Neural progenitor cell (in vitro differentiated cells): ENCODE results near the gene TMEM101. TPM values are rescaled to one million over a fixed set of nuclear protein-coding genes. Genes with fewer than 3 reads are reported as not detected.
"Not testable (repeated sequence)": the region's sequence is repeated elsewhere in the genome, so short reads cannot be mapped to it uniquely, and the experiment has no call there.

Experiments used
- DNase-seq: peaks from one replicate; pipeline ENCODE4 v3.0.0-alpha.2; 2016; ENCODE audit warnings: low spot score
- H2AFZ ChIP-seq: fragments of 200-600 bp; sonication (generic); replicated peaks from 2 replicates; pipeline ENCODE4 v1.6.1; 2016; ENCODE audit warnings: antibody characterized with exemption
- H3F3A ChIP-seq: fragments of 200-600 bp; sonication (generic); 2 replicates; pipeline ENCODE4 v1.6.1; 2016; ENCODE audit warnings: antibody characterized with exemption, low read depth
- H3K27ac ChIP-seq: fragments of 200-600 bp; sonication (generic); 2 replicates; pipeline ENCODE4 v1.5.1; 2016; ENCODE audit warnings: mild to moderate bottlenecking
- H3K27me3 ChIP-seq: fragments of 200-600 bp; sonication (generic); 2 replicates; pipeline ENCODE4 v1.6.1; 2016; ENCODE audit warnings: mild to moderate bottlenecking, moderate library complexity
- H3K36me3 ChIP-seq: fragments of 200-600 bp; sonication (generic); 2 replicates; pipeline ENCODE4 v1.5.1; 2016
- H3K4me1 ChIP-seq: fragments of 200-600 bp; sonication (generic); 2 replicates; pipeline ENCODE4 v1.6.1; 2016; ENCODE audit warnings: mixed run types
- H3K4me2 ChIP-seq: fragments of 200-600 bp; sonication (generic); 2 replicates; pipeline ENCODE4 v1.6.1; 2016
- H3K4me3 ChIP-seq: fragments of 200-600 bp; sonication (generic); 2 replicates; pipeline ENCODE4 v1.5.1; 2016
- H3K79me2 ChIP-seq: fragments of 200-600 bp; sonication (generic); 2 replicates; pipeline ENCODE4 v1.6.1; 2016; ENCODE audit warnings: low read depth
- H3K9ac ChIP-seq: fragments of 200-600 bp; sonication (generic); 2 replicates; pipeline ENCODE4 v1.6.1; 2016
- H3K9me3 ChIP-seq: fragments of 200-600 bp; sonication (generic); 2 replicates; pipeline ENCODE4 v1.5.1; 2016; ENCODE audit warnings: low read depth
- H4K20me1 ChIP-seq: fragments of 200-600 bp; sonication (generic); 2 replicates; pipeline ENCODE4 v1.6.1; 2016; ENCODE audit warnings: low read depth
- H3K27ac Mint-ChIP-seq: 3 replicates; pipeline ENCODE4 v1.8.0; 2021; ENCODE audit warnings: mixed read lengths
- H3K27me3 Mint-ChIP-seq: 2 replicates; pipeline ENCODE4 v1.8.0; 2022; ENCODE audit warnings: low read depth, mild to moderate bottlenecking, inconsistent platforms, moderate library complexity, mixed read lengths; ENCODE audit not compliant: insufficient read depth
- H3K36me3 Mint-ChIP-seq: 3 replicates; pipeline ENCODE4 v1.8.0; 2021; ENCODE audit warnings: mixed read lengths
- H3K4me1 Mint-ChIP-seq: 3 replicates; pipeline ENCODE4 v1.8.0; 2021; ENCODE audit warnings: mixed read lengths
- H3K4me3 Mint-ChIP-seq: 3 replicates; pipeline ENCODE4 v1.8.0; 2021; ENCODE audit warnings: mild to moderate bottlenecking, moderate library complexity, mixed read lengths
- H3K9me3 Mint-ChIP-seq: 3 replicates; pipeline ENCODE4 v1.8.0; 2020; ENCODE audit warnings: mixed read lengths
- EZH2 ChIP-seq: fragments of 200-600 bp; sonication (generic); IDR thresholded peaks from 2 replicates; pipeline ENCODE4 v1.6.1; 2017; ENCODE audit warnings: antibody characterized with exemption, mild to moderate bottlenecking, moderate library complexity
- EZH2phosphoT487 ChIP-seq: fragments of 200-600 bp; sonication (generic); IDR thresholded peaks from 2 replicates; pipeline ENCODE4 v1.6.1; 2017; ENCODE audit warnings: antibody characterized with exemption
- total RNA-seq: library from RNA; depleted of rRNA; stranded (reverse); fragments of >200 nt; gene quantifications from 2 replicates; pipeline ENCODE4 v1.2.3, GENCODE V29; 2015; ENCODE audit warnings: low replicate concordance
- TF ChIP-seq, protein P1 (sequence below): fragments of 200-600 bp; sonication (generic); IDR thresholded peaks from 2 replicates; pipeline ENCODE4 v1.5.1; 2017; ENCODE audit warnings: antibody characterized with exemption, mild to moderate bottlenecking

TMEM101 gene
- total RNA-seq, 1 donor from 2014 or later = 33.8 TPM

DNA sequence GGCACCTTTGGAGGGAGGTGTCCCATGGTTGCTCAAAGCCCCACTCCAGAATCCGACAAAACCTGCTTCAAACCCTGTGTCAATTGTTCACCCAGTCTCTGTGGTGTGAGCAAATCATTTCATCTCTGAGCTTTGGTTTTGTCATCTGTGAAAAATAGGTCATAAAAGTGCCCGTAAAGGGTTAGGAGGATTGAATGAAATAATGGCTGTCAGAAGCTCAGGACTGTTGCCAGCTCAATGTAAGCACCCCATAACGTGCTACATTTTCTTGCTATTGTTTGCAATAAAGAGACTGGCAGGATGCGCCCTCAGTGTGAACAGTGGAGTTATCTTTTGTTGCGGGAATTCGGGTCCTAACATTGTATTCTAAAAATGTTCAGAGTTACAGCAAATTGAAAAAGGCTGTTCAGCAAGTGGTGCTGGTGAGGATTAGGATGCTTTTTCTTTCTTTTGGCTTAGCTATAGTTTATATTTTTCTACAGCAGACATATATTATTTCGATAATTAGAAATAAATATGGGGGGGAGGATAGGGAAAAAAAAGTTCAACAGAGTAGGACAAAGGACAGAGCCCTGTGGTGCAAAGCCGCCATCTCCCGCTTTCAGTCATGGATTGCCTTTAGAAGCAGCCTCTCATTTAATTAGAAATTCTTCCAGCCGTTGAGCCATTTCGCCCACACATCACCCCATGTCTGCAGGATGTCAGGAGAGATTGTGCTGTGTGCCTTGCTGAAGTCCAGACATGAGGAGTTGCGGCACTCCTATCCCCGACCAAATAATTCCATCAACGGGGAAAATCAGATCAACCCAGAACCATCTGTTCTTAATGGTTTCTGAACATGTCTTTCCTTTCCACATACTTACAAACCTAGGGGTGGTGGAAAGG, 40.1 kb downstream of the TMEM101 start:
- H3K9me3 ChIP-seq = no peaks in the 10 kb centered on the region
- H3K4me2 ChIP-seq = peak overlapping the region; percentile 14
- peak; percentile 23 for DNase-seq
- peak overlapping the region; percentile 86 for H3K27ac Mint-ChIP-seq
- no peaks in the 10 kb centered on the region for H3K9me3 Mint-ChIP-seq
- H3K27ac ChIP-seq = no peak overlapping the region
- no peaks in the 10 kb centered on the region for H3K36me3 ChIP-seq
- TF ChIP-seq EZH2 = no peak
- TF ChIP-seq, protein P1, sequence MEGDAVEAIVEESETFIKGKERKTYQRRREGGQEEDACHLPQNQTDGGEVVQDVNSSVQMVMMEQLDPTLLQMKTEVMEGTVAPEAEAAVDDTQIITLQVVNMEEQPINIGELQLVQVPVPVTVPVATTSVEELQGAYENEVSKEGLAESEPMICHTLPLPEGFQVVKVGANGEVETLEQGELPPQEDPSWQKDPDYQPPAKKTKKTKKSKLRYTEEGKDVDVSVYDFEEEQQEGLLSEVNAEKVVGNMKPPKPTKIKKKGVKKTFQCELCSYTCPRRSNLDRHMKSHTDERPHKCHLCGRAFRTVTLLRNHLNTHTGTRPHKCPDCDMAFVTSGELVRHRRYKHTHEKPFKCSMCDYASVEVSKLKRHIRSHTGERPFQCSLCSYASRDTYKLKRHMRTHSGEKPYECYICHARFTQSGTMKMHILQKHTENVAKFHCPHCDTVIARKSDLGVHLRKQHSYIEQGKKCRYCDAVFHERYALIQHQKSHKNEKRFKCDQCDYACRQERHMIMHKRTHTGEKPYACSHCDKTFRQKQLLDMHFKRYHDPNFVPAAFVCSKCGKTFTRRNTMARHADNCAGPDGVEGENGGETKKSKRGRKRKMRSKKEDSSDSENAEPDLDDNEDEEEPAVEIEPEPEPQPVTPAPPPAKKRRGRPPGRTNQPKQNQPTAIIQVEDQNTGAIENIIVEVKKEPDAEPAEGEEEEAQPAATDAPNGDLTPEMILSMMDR = no peak
- no peak for TF ChIP-seq EZH2phosphoT487
- H3F3A ChIP-seq = peaks cover 4% of the 10 kb centered on the region
- peak overlapping the region; percentile 39 for H2AFZ ChIP-seq
- H3K27me3 ChIP-seq = peaks cover 23% of the 10 kb centered on the region
- no peaks in the 10 kb centered on the region for H3K36me3 Mint-ChIP-seq
- H3K4me1 ChIP-seq = peaks cover 12% of the 10 kb centered on the region
- peaks cover 16% of the 10 kb centered on the region for H3K4me1 Mint-ChIP-seq
- H3K4me3 Mint-ChIP-seq = no peak overlapping the region
- no peaks in the 10 kb centered on the region for H4K20me1 ChIP-seq
- peaks cover 7% of the 10 kb centered on the region for H3K27me3 Mint-ChIP-seq
- no peak overlapping the region for H3K9ac ChIP-seq
- no peaks in the 10 kb centered on the region for H3K79me2 ChIP-seq
- no peak overlapping the region for H3K4me3 ChIP-seq

DNA sequence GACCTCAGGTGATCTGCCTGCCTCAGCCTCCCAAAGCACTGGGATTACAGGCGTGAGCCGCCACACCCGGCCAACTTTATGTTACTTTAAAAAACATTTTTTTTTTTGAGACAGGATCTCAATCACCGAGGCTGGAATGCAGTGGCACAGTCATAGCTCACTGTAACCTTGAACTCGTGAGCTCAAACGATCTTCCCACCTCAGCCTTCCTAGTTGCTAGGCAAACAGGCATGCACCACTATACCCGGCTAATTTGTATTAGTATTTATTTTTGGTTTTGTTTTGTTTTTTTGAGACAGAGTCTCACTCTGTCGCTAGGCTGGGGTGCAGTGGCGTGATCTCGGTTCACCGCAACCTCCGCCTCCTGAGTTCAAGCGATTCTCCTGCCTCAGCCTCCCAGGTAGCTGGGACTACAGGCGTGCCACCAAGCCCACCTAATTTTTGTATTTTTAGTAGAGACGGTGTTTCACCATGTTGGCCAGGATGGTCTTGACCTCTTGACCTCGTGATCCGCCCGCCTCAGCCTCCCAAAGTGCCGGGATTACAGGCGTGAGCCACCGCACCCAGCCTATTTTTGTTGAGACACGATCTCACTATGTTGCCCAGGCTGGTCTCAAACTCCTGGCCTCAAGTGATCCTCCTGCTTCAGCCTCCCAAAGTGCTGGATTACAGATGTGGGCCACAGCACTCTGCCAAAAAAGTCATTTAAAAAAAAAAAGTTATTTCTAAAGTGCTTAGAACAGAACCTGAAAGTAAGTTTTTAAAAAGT, 42.1 kb downstream of the TMEM101 start:
- H3K4me1 Mint-ChIP-seq = peaks cover 23% of the 10 kb centered on the region
- not testable (repeated sequence) for H3K27me3 Mint-ChIP-seq, H3K9me3 ChIP-seq, H2AFZ ChIP-seq, H3K9me3 Mint-ChIP-seq, H3F3A ChIP-seq, H3K36me3 Mint-ChIP-seq, H3K9ac ChIP-seq, H3K4me3 Mint-ChIP-seq, H3K36me3 ChIP-seq, H3K27me3 ChIP-seq, H3K4me2 ChIP-seq, H3K79me2 ChIP-seq, H3K27ac Mint-ChIP-seq, H3K4me3 ChIP-seq, H4K20me1 ChIP-seq, DNase-seq, H3K27ac ChIP-seq
- H3K4me1 ChIP-seq = peaks cover 12% of the 10 kb centered on the region

DNA sequence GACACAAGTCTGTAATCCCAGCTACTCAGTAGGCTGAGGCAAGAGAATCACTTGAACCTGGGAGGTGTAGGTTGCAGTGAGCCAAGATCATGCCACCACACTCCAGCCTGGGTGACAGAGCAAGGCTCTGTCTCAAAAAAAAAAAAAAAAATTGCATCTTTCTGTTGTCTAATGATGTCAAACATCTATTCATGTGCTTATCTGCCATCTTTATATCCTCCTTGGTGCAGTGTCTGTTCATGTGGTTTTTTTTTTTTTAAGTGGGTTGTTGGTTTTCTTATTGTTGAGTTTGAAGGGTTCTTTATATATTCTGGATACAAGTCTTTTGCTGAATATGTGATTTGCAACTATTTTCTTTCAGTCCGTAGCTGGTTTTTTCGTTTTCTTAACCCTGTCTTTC, 43.3 kb downstream of the TMEM101 start:
- not testable (repeated sequence) for H3K9me3 ChIP-seq, H3K4me3 Mint-ChIP-seq

DNA sequence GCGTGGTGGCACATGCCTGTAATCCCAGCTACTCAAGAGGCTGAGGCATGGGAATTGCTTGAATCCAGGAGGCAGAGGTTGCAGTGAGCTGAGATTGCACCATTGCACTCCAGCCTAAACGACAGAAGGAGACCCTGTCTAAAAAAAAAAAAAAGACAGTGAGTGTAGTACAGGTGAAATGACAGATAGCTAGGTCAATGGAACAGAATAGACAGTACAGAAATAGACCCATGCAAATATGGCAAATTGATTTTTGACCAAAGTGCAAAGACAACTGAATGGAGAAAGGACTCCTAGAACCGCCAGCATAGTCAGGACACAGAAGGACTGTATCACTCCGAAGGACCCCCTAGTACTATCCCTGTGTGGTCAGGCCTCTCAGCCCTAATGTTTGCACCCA, 44.4 kb downstream of the TMEM101 start:
- Histone ChIP-seq H3K9ac (no peak overlapping the region), H3K36me3 (no peaks in the 10 kb centered on the region), H3K79me2 (no peaks in the 10 kb centered on the region), H3K9me3 (no peaks in the 10 kb centered on the region), H3K4me2 (no peak overlapping the region), H3K27me3 (no peaks in the 10 kb centered on the region), H4K20me1 (no peaks in the 10 kb centered on the region), H3K4me3 (no peak overlapping the region), H2AFZ (no peak overlapping the region), H3F3A (no peaks in the 10 kb centered on the region), H3K27ac (no peak overlapping the region), H3K4me1 (peaks cover 12% of the 10 kb centered on the region)
- H3K4me1 Mint-ChIP-seq = peaks cover 20% of the 10 kb centered on the region
- H3K4me3 Mint-ChIP-seq = no peak overlapping the region
- H3K36me3 Mint-ChIP-seq = no peaks in the 10 kb centered on the region
- H3K27me3 Mint-ChIP-seq = peaks cover 4% of the 10 kb centered on the region
- H3K27ac Mint-ChIP-seq = no peak overlapping the region
- H3K9me3 Mint-ChIP-seq = no peaks in the 10 kb centered on the region
- TF ChIP-seq, protein P1 = no peak
- no peak for TF ChIP-seq EZH2
- no peak for TF ChIP-seq EZH2phosphoT487
- DNase-seq = no peak

More for the DNA sequence above, 43.3 kb downstream of the TMEM101 start:
- peaks cover 12% of the 10 kb centered on the region for H3K4me1 ChIP-seq
- H3K27me3 ChIP-seq, H3K9ac ChIP-seq, H3K36me3 ChIP-seq, H3K4me3 ChIP-seq, H2AFZ ChIP-seq, H3K36me3 Mint-ChIP-seq, H3K27me3 Mint-ChIP-seq, H3F3A ChIP-seq, H3K79me2 ChIP-seq, H3K27ac Mint-ChIP-seq, H3K27ac ChIP-seq, H3K4me2 ChIP-seq, DNase-seq, H4K20me1 ChIP-seq, H3K9me3 Mint-ChIP-seq: not testable (repeated sequence)
- H3K4me1 Mint-ChIP-seq = peaks cover 20% of the 10 kb centered on the region
